GM12874 (cell line): ENCODE results near the gene GPR17.

ENCODE experiments used
- CTCF ChIP-seq: IDR thresholded peaks from 2 replicates; pipeline ENCODE4 v1.5.1; 2011; ENCODE audit warnings: low read depth, mild to moderate bottlenecking, control low read depth, low read length, moderate library complexity; ENCODE audit not compliant: insufficient read depth

Gene GPR17

GRCh38 chr2:127658146-127658545 is 12.2 kb downstream of the GPR17 start:
- no peak for TF ChIP-seq CTCF

GRCh38 chr2:127658641-127659407 is 12.9 kb downstream of the GPR17 start:
- TF ChIP-seq CTCF = no peak

- TF ChIP-seq CTCF = no peak
These were observed 13.7 kb downstream of the GPR17 start for GRCh38 chr2:127659408-127660290.

GRCh38 chr2:127660291-127660578 is 14.3 kb downstream of the GPR17 start:
- no peak for TF ChIP-seq CTCF

- no peak for TF ChIP-seq CTCF
These were observed 15.2 kb downstream of the GPR17 start for GRCh38 chr2:127661072-127661649.

- TF ChIP-seq CTCF = no peak
These were observed 16.1 kb downstream of the GPR17 start for GRCh38 chr2:127661949-127662510.

GRCh38 chr2:127662937-127663565 is 17.1 kb downstream of the GPR17 start:
- TF ChIP-seq CTCF = no peak
